RCC 7860 (cell line): ENCODE results near the gene REEP6.

ENCODE experiments used
- DNase-seq: peaks from one replicate; pipeline ENCODE4 v3.0.0-alpha.2; 2015; ENCODE audit warnings: low spot score
- FAIRE-seq: peaks from 2 replicates; lab custom pipeline; 2012; peaks lifted over from hg19 to GRCh38; lab: Jason Lieb, UNC

REEP6 gene

GRCh38 chr19:1491114-1491848 lies at the start of gene REEP6:
Gene REEP6, plus strand, starts transcription at chr19:1491181. Its CDS starts 89 bp downstream, at chr19:1491270.
- DNase-seq = no peak
- no peak for FAIRE-seq

GRCh38 chr19:1441677-1442438 lies 49.1 kb upstream of the REEP6 start:
- FAIRE-seq (no peak), DNase-seq (no peak)

- DNase-seq (peak; percentile 30), FAIRE-seq (no peak)
Measured at GRCh38 chr19:1445185-1445931, 45.6 kb upstream of the REEP6 start.

- DNase-seq (no peak), FAIRE-seq (no peak)
Measured at GRCh38 chr19:1445932-1446712, 44.9 kb upstream of the REEP6 start.

GRCh38 chr19:1446713-1447481 lies 44.1 kb upstream of the REEP6 start:
- no peak for DNase-seq
- no peak for FAIRE-seq

- no peak for DNase-seq
- no peak for FAIRE-seq
Measured at GRCh38 chr19:1447504-1447903, 43.5 kb upstream of the REEP6 start.

GRCh38 chr19:1447944-1448343 lies 43.0 kb upstream of the REEP6 start:
- FAIRE-seq = no peak
- DNase-seq = no peak

- DNase-seq (no peak), FAIRE-seq (no peak)
Measured at GRCh38 chr19:1449467-1450442, 41.2 kb upstream of the REEP6 start, which contains the start of gene APC2. Gene APC2, plus strand, starts transcription at chr19:1450121. Its CDS starts 2,881 bp downstream, at chr19:1453002.

- DNase-seq = no peak
- FAIRE-seq = no peak
Measured at GRCh38 chr19:1450735-1451731, 39.9 kb upstream of the REEP6 start.

GRCh38 chr19:1451916-1452801 lies 38.8 kb upstream of the REEP6 start:
- DNase-seq (no peak), FAIRE-seq (no peak)

GRCh38 chr19:1452802-1453524 lies 38.0 kb upstream of the REEP6 start:
- FAIRE-seq = no peak

GRCh38 chr19:1453525-1454364 lies 37.2 kb upstream of the REEP6 start:
- DNase-seq (peak; percentile 40), FAIRE-seq (no peak)

More at GRCh38 chr19:1452802-1453524, 38.0 kb upstream of the REEP6 start:
- DNase-seq = no peak

- DNase-seq (no peak), FAIRE-seq (no peak)
Measured at GRCh38 chr19:1455002-1455335, 36.0 kb upstream of the REEP6 start.

GRCh38 chr19:1455336-1456120 lies 35.5 kb upstream of the REEP6 start:
- no peak for FAIRE-seq
- DNase-seq = peak; percentile 57
